Fibroblast of skin of right biceps (primary cell): ENCODE data around the gene GGACT.
"Not testable (repeated sequence)": the region's sequence is repeated elsewhere in the genome, so short reads cannot be mapped to it uniquely, and the experiment has no call there.

Experiments used
- DNase-seq: peaks from one replicate; pipeline ENCODE4 v3.0.0-alpha.2; 2013

Gene GGACT

DNA sequence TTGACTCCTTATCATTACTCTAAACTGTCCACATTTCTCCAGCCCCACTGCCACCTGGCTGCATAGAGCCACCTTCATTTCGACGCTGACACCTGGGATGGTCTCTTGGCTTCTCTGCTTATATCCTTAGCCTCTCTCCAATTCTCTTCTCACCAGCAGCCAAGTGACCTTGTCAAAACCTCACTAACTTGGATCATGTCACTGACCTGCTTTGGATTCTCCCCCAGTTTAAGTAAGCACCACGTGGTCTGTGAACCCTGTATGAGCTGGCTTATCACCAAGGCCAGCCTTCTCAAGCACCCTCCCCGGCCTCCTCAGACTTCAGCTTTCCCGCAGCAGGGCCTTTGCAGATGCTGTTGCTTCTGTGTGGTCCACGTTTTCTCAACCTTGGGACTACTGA, 12.3 kb upstream of the GGACT start:
- no peak for DNase-seq

DNA sequence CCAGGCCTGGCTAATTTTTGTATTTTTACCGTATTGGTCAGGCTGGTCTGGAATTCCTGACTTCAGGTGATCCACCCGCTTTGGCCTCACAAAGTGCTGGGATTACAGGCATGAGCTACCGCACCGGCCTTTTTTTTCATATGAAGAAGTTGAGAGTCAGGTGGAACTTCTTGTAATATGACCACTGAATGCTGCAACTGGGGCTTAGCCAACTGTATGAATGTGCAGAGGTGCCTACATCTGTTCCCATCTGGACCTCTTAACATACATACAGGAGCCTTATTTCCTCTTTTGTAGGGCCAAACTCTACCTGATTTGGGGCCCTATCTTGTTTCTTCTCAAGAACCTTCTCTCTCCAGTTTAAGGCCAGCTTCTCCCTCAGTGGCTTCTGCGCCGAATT, 11.9 kb upstream of the GGACT start:
- DNase-seq = no peak

DNA sequence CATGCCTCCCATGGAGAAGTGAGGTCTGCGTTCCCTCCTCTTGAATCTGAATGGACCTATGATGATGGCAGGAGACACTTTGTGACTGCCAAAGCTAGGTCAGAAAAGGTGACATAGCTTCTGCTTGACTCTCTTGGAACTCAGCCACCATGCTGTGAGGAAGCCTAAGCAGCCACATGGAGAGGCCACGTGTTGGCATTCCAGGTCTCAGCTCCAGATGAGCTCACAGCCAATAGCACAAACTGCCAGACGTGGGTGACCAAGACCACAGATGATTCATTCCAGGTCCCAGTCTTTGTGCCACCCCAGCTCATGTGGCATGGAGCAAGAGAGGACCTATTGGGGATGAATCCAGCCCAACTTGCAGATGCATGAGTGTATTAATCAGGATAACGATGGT, 8.7 kb upstream of the GGACT start:
- peak; percentile 29 for DNase-seq

GRCh38 chr13:100596516-100596915, 7.9 kb upstream of the GGACT start:
- no peak for DNase-seq

- DNase-seq = no peak
These were observed 6.1 kb upstream of the GGACT start for GRCh38 chr13:100594731-100595130.

DNA sequence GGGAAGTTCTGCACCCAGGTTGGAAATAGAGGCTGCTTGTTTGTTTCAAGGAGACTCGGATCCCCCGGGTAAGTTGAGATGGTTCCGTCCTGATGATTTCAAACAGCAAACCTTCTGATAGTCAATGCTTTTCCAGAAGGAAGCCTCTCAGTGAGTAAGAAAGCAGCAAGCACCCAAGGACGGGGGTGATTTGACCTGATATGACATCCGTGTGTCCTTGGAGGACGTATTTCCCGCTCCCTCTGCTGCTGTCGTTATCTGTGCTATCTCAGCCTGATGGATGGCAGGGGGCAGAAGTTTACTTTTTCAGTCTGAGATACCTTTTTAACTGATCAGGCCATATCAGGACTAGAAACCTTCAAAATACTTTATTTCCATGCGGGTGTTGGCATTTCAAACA, 5.7 kb upstream of the GGACT start:
- no peak for DNase-seq

DNA sequence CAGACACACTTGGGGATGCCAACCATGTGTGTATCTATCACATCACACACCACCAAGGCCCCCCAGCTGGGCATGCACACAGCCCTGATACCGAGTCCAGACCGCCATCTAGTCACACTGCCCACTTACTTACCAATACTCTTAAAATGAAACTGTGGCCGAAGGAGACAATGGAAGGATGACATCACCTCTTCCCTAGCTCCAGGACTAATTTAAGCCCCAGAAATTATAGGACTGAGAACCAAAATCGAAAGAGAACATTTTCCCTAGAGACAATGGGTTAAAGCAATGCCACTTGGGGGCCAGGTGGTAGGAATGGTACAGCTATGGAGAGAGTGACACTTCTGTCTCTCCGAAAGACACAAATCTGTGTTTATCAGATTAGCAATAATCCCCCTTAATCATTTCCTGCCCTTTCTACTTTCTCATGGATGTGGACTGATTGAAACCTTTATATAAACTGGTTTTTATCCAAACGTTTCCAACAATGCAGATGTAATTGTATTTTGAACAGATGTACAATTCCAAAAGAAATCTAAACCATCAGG, 663 bp upstream of the GGACT start:
- DNase-seq = no peak

- DNase-seq = peak; percentile 11
These were observed 3.7 kb downstream of the GGACT start for GRCh38 chr13:100584896-100585295.

DNA sequence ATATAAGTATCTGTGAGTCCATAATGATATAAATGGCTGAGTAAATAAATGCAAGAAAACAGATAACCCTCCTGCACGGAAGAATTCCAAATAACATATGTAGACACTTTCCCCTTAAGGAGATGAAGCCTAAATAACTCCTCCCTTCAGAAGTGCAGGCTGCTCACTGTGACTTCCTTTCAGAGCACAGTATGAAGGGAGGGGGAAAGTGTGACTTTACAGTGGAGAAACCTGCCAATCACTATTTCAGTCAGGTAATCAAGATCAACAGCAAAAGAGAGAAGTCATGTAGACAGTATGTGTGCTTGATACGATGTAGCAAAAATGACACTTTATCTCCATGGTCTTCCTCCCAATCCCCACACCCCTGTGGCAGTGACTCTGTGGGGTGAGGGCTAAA, 7.1 kb downstream of the GGACT start:
- DNase-seq = no peak

- no peak for DNase-seq
These were observed 7.6 kb downstream of the GGACT start for GRCh38 chr13:100581030-100581429.

- no peak for DNase-seq
These were observed 8.5 kb downstream of the GGACT start for GRCh38 chr13:100580045-100580444.

- not testable (repeated sequence) for DNase-seq
These were observed 11.3 kb downstream of the GGACT start for GRCh38 chr13:100577239-100577638.

DNA sequence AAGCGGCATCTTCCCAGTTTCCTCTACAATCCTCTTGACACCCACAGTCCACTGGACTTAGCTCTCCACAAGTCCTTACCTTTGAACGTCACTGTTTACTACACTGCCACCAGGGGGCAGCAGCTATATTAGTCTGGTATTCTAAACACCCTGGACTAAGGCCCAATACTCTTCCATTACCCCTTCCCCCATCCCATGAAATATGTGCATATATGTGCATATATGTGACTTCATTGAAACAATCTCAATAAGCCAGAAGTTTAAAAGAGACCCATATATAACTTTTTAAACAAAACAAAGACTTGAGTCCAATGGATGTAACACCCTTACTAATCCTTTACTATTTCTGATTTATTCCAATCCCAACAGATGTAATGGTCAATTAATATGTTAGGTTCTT, 15.5 kb downstream of the GGACT start:
- peak; percentile 75 for DNase-seq

DNA sequence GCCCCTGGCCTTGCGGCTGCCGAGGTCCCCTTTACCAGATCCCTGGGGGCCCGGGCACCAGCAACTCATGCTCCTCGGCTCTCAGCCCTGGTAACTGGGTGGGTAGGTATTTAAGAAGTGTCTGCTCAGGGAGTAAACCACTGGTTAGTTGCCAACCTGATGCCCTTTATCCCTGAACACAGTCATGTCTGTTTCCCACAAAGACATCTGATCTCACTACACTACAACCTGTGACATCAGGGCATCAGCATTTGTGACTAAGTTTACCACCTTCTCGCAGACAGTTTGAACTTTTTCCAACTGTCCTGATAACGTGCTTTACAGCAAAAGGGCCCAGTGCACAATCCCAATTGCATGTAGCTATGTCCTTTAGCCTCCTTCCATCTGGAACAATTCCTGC, 22.0 kb downstream of the GGACT start:
- DNase-seq = peak; percentile 18

DNA sequence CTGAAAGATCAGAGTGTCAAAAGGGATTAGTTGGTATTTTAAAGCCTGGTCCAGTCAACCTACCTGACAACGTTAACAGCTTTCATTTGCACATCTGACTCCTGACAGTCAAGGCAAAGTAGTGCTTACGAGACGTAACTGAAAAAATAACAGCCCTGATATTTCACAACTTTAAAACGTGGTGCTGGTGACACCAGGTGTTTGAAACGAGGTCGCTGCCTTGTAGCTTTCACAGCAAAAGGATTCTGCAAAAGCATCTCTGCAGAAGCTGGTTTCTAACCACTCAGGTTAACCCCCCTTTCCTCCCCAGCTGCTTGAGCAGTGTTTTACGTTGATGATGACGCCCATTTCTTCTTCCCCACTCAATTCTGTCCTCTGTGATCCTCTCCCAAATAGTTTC, 23.3 kb downstream of the GGACT start:
- no peak for DNase-seq

- DNase-seq = no peak
These were observed 24.0 kb downstream of the GGACT start for GRCh38 chr13:100564444-100565223.

DNA sequence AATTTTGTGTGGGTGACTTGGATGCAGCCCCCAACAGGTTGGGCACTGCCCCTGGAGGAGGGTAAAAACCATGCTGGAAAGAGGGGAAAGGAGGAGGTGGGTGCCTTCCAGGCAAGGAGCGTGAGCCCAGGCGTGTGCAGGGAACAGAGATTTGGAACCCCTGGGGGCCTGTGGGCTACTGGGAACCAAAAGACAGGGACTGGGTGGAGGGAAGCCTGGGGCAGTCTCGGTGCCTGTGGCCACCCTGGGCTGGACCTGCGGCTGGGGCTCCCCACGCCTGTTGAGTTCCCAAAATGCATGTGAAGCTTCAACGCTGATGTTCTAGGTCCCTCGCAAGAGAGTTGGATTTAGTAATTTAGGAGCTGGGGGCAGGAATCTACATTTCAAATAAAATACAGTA, 24.8 kb downstream of the GGACT start:
- no peak for DNase-seq

DNA sequence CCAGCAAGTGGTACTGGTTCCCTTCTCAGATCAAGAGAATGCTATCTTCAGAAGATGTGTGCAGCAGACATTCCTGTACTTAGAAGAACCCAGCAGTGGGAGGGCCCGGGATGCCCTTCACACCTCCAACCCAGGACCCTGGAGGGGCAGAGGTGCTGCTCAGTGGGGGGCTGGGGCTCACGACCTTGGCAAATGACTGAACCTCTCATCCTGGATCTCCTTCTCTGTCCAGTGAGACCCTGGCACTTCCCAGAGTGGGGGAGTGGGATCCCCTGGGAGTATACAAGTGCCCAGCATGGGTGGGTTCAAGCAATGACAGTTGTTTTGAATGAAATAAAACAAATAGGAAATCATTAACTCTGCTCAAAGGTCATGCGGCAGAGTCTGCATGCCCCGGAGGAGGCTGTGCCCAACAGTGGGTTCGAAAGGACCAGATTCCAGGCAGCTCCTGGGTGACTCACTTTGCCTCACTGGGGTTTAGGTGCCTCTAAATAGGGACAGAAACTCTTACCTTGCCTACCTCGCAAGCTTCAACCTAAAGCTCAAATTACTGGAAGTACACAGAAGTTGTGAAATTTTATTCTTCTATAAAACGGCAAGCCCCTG, 26.9 kb downstream of the GGACT start:
- no peak for DNase-seq

- no peak for DNase-seq
These were observed 27.5 kb downstream of the GGACT start for GRCh38 chr13:100561158-100561499.

- no peak for DNase-seq
These were observed 28.0 kb downstream of the GGACT start for GRCh38 chr13:100560498-100561157.

DNA sequence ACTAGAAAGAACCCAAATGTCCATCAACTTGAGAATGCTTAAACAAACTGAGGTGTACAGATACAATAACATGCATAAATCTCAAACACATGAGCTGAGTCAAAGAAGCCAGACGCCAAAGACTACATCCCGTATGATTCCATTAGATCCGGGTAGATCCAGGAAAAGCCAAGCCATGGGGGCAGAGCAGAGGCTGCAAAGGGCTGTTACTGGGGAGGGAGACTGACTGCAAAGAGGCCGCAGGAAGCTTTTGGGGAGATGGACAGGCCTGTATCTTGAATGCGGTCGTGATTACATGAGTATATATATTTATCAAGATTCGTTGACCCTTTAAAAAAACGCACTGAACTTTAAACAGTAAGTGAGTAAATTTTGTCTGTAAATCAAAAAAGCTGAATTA, 28.7 kb downstream of the GGACT start:
- no peak for DNase-seq

DNA sequence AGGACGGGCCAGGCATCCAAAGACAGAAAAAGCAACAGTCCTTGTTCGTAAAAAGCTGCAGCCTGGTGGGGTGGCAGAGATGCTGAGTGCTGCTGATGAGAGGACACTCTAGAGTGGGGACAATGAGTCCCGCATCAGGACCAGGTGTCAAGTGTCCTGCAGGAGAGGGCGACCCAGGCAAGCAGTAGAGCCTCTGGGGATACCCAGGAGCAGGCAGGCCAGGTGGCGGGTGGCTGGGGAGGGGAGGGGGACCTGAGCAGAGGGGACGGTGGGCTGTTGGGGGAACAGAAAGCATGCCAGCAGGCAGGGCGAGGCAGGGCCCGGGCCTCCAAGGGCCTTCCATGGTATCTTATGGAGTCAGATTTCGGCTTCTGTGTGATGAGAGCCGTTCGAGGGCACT, 35.8 kb downstream of the GGACT start:
- no peak for DNase-seq

DNA sequence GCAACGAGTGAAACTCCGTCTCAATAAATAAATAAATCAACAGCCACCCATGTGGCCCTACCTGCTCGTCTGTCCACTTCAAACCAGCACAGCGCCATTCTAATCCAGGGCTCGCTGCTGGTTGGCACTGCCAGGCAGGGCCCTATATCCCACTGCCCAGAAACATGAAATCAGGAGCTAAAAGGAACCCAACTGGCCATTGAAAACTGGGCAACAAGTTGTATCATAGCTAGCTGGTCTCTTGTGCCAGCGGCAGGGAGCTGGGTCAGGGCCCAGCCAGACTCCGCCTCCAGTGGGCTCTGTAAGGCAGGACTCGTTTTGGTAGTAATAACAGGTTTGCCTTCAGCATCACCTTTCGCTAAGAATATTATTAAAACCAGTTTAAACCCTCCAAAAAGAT, 39.3 kb downstream of the GGACT start:
- DNase-seq = no peak

- DNase-seq = no peak
These were observed 40.8 kb downstream of the GGACT start for GRCh38 chr13:100547791-100548201.
